ENCODE measurements around the gene PPP1R14D.

Gene PPP1R14D

GRCh38 chr15:40853241-40853890 lies 24.9 kb upstream of the PPP1R14D start:
- no peak for DNase-seq

GRCh38 chr15:40852529-40852928 lies 24.0 kb upstream of the PPP1R14D start:
- no peak for DNase-seq

GRCh38 chr15:40850576-40851112 lies 22.1 kb upstream of the PPP1R14D start:
- no peak for DNase-seq

GRCh38 chr15:40847223-40847961 lies 18.9 kb upstream of the PPP1R14D start:
- DNase-seq = peak in 17 of 58 donors; percentile 6 to 25 (median 16)

GRCh38 chr15:40846841-40847222 lies 18.3 kb upstream of the PPP1R14D start:
- no peak for DNase-seq

- DNase-seq = no peak
These were observed 17.2 kb upstream of the PPP1R14D start for GRCh38 chr15:40845511-40846284.

- no peak for DNase-seq
These were observed 16.5 kb upstream of the PPP1R14D start for GRCh38 chr15:40845036-40845435.

GRCh38 chr15:40844696-40845030 lies 16.2 kb upstream of the PPP1R14D start:
- no peak for DNase-seq

- no peak for DNase-seq
These were observed 15.6 kb upstream of the PPP1R14D start, which contains the start of gene SPINT1 for GRCh38 chr15:40843885-40844695. TSS of gene SPINT1 (plus strand) at chr15:40844048. CDS start at chr15:40844555, 507 bp downstream.

GRCh38 chr15:40843261-40843884 lies 14.9 kb upstream of the PPP1R14D start:
- DNase-seq = no peak

- DNase-seq = no peak
These were observed 13.2 kb upstream of the PPP1R14D start for GRCh38 chr15:40841741-40842140.

- DNase-seq = no peak
These were observed 10.2 kb upstream of the PPP1R14D start for GRCh38 chr15:40838756-40839155.

GRCh38 chr15:40836020-40836419 lies 7.5 kb upstream of the PPP1R14D start:
- no peak for DNase-seq

GRCh38 chr15:40832903-40833302 lies 4.4 kb upstream of the PPP1R14D start:
- DNase-seq = no peak

- no peak for DNase-seq
These were observed 3.4 kb upstream of the PPP1R14D start for GRCh38 chr15:40831861-40832260.

GRCh38 chr15:40830884-40831283 lies 2.4 kb upstream of the PPP1R14D start:
- no peak for DNase-seq

- no peak for DNase-seq
These were observed 607 bp upstream of the PPP1R14D start for GRCh38 chr15:40829115-40829514.

GRCh38 chr15:40826423-40827075 lies 2.0 kb downstream of the PPP1R14D start:
- no peak for DNase-seq

- no peak for DNase-seq
These were observed 2.7 kb downstream of the PPP1R14D start for GRCh38 chr15:40825661-40826422.

Data from anterior cingulate cortex (tissue), 58 donors.